Measurements from ENCODE around the gene ULBP2.
A peak's percentile ranks its signal among the peaks of the same experiment; 100 is the strongest.
"Not testable (repeated sequence)": the region's sequence is repeated elsewhere in the genome, so short reads cannot be mapped to it uniquely, and the experiment has no call there.

Gene ULBP2

DNA sequence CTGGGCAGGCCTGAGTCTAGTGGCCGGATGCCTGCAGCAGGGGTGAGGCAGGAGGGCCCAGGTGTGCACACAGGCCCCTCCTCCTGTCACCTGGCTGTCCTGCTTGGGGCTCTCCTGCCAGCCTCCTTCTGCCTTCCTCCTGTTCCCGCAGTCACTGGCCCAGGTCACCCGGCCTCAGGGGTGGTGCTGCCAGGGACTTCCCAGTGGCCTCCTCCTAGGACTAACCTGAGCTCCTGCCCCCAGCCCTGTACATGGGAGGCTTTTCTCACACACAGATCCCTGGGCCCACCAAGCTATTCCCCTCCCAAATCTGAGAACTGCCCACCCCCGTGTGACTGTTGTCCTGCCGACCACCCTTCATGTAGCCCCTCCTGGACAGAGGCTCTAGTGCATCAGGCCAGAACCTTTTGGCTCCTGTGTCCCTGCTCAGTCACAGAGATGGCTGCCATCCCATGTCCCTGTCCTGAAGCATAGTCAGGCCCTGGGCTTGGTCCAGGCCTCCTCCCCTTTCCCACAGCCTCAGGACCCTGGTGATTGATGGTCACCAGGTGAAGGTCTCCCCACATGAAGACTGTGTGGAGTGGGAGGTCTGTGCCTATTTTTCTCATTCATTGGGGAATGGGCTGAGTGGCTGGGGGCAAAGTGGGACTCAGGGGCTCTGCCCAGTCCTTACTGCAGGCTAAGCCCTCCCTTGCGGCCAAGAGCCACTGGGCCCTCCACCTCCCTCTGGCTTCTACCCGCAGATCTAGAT is 20.8 kb downstream of the ULBP2 start:
- FAIRE-seq (no peak), DNase-seq (ENCODE audit: insufficient read length, low spot score) (no peak)
- no peak for TF ChIP-seq POLR2A (IDR thresholded peaks at IDR 0.05; ENCODE audit: low read depth, low read length)

GRCh38 chr6:149963212-149963461 is 21.3 kb downstream of the ULBP2 start:
- TF ChIP-seq POLR2A (IDR thresholded peaks at IDR 0.05; ENCODE audit: low read depth, low read length), result no peak
- FAIRE-seq (no peak), DNase-seq (ENCODE audit: insufficient read length, low spot score) (peak; percentile 74)

DNA sequence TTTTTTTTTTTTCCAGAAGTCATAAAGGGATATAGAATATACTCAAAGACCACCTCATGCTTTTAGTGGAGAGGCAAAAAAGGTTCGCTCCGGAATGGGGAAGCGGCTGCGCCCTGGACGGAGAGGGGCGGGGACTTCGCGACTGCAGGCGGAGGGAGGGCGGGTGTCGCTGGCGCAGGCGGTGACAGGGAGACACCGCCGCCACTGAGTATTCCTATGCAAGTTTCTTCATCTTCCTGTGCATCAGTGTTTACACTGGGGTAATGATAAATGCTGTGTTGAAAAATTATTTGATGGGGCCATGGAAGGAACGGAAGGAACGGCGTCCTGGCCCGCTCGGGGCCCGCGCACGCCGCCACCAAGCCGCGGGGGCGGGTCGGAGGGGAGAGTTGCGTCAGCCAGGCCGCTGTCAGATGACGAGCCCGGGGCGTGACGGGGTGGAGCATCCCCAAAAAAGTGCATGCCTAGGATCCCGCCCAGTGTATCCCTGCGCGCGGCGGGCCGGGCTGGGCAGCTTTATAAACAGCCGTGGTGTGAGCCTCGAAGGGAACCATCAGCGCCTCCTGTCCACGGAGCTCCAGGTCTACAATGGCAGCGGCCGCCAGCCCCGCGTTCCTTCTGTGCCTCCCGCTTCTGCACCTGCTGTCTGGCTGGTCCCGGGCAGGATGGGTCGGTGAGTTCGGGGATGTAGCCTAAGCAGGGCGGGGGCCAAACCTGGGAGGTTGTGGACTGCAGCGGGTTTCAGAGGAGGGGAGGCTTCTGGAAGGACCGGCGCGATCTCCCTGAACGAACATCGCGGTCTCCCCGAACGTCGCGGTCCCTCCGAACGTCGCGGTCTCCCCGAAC is 21.9 kb downstream of the ULBP2 start, which contains the start of gene ULBP1:
TSS of gene ULBP1 (plus strand) at position 482 of the 846 bp plus-strand sequence. CDS start at position 589, 107 bp downstream.
- FAIRE-seq (no peak), DNase-seq (ENCODE audit: insufficient read length, low spot score) (peak; percentile 24)
- no peak; the same call in 1 of the 2 replicates for TF ChIP-seq POLR2A (IDR thresholded peaks at IDR 0.05; ENCODE audit: low read depth, low read length)

GRCh38 chr6:149964308-149965193 is 22.7 kb downstream of the ULBP2 start:
- TF ChIP-seq POLR2A (IDR thresholded peaks at IDR 0.05; ENCODE audit: low read depth, low read length), result no peak
- FAIRE-seq, result no peak
- DNase-seq (ENCODE audit: insufficient read length, low spot score), result no peak

- no peak for TF ChIP-seq POLR2A (IDR thresholded peaks at IDR 0.05; ENCODE audit: low read depth, low read length)
- DNase-seq (ENCODE audit: insufficient read length, low spot score), result no peak
- no peak for FAIRE-seq
These were observed 23.6 kb downstream of the ULBP2 start for GRCh38 chr6:149965194-149966020.

- DNase-seq (ENCODE audit: insufficient read length, low spot score); FAIRE-seq: not testable (repeated sequence)
These were observed 24.5 kb downstream of the ULBP2 start for GRCh38 chr6:149966319-149966718.

GRCh38 chr6:149967591-149967990 is 25.8 kb downstream of the ULBP2 start:
- no peak for FAIRE-seq
- TF ChIP-seq POLR2A (IDR thresholded peaks at IDR 0.05; ENCODE audit: low read depth, low read length), result no peak
- DNase-seq (ENCODE audit: insufficient read length, low spot score), result no peak

DNA sequence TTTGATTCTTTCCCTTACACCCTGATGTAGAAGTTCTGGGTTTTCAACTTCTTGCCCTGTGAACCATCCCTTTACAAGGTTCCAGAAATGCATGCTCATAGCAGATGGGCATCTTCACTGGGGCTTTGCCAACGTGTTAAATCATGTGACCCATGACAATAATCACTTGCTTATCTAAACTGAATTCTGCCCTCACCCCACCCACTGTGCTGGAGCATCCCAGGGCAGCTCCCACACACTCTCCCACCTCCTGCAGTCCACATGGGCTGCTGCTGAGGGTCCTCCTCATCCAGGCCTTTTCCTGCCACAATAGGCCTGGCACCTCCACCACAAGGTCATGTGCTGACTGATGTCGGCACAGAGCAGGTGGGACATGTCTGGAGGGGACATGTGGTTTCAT is 26.2 kb downstream of the ULBP2 start:
- FAIRE-seq; DNase-seq (ENCODE audit: insufficient read length, low spot score): not testable (repeated sequence)

DNA sequence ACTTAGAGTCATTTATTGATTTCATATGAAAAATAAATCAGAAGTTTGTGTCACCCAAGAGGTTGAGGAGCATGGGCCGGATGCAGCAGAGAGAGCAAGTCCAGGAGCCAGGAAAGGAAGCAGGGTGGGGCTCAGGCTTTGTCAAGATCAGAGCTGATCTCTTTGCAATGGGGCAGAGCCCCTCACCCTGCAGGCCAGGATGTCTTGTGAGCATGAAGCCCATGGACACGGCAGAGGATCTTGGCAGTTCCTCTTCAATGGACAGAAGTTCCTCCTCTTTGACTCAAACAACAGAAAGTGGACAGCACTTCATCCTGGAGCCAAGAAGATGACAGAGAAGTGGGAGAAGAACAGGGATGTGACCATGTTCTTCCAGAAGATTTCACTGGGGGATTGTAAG is 27.1 kb downstream of the ULBP2 start:
- not testable (repeated sequence) for FAIRE-seq; DNase-seq (ENCODE audit: insufficient read length, low spot score)

GRCh38 chr6:149969635-149970034 is 27.8 kb downstream of the ULBP2 start:
- no peak for TF ChIP-seq POLR2A (IDR thresholded peaks at IDR 0.05; ENCODE audit: low read depth, low read length)
- DNase-seq (ENCODE audit: insufficient read length, low spot score) (no peak), FAIRE-seq (no peak)

DNA sequence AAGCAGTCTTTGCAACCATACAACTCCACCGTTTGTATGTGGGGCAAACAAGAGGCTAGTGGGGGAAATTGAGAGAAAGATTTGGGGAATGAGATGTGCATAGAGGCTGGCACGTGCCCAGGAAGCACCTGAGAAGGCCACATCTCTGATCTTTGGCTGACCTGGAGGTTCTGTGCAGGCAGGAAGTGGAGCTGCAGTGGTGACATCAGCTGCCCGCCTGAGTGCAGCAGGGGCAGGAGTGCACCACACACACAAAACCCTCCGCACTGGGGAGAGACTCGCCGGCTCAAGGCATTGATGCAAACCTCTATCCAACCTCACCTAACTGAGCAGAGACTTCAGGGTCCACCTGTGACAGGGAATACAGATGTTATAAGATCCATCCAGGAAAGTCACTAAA is 32.6 kb downstream of the ULBP2 start:
- FAIRE-seq; DNase-seq (ENCODE audit: insufficient read length, low spot score): not testable (repeated sequence)

DNA sequence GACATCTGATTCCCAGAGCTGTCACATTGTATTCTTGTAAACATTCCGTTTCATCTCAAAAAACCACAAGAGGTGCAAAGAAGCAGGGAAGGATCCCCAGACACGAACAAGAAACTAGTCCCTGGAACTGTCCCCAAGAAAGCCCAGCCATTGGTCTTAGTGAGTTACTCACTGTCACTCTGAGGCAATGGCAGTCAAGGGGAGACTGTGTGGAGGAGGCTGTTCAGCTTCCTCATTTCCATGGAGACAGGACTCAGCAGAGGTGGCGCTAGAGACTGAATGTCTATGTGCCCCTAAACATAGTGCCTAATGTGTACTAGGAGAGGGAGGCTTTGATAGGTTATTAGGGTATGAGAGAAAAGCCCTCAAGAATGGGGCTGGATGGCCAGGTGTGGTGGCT is 33.0 kb downstream of the ULBP2 start:
- DNase-seq (ENCODE audit: insufficient read length, low spot score) (no peak), FAIRE-seq (no peak)
- no peak for TF ChIP-seq POLR2A (IDR thresholded peaks at IDR 0.05; ENCODE audit: low read depth, low read length)

DNA sequence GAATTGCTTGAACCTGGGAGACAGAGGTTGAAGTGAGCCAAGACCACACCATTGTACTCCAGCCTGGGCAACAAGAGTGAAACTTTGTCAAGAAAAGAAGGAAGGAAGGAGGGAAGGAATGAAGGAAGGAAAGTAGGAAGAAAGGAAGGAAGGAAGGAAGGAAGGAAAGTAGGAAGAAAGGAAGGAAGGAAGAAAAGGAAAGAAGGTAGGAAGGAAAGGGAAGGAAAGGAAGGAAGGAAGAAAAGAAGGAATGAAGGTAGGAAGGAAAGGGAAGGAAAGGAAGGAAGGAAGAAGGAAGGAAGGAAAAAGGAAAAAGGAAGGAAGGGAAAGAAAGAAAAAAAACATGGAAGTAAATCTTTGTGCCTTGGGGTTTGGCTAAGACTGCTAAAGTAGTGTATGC is 33.6 kb downstream of the ULBP2 start:
- FAIRE-seq (no peak), DNase-seq (ENCODE audit: insufficient read length, low spot score) (no peak)
- no peak for TF ChIP-seq POLR2A (IDR thresholded peaks at IDR 0.05; ENCODE audit: low read depth, low read length)

Data from H54 (cell line).